ENCODE measurements around the gene SNX20.

The SNX20 gene

DNA sequence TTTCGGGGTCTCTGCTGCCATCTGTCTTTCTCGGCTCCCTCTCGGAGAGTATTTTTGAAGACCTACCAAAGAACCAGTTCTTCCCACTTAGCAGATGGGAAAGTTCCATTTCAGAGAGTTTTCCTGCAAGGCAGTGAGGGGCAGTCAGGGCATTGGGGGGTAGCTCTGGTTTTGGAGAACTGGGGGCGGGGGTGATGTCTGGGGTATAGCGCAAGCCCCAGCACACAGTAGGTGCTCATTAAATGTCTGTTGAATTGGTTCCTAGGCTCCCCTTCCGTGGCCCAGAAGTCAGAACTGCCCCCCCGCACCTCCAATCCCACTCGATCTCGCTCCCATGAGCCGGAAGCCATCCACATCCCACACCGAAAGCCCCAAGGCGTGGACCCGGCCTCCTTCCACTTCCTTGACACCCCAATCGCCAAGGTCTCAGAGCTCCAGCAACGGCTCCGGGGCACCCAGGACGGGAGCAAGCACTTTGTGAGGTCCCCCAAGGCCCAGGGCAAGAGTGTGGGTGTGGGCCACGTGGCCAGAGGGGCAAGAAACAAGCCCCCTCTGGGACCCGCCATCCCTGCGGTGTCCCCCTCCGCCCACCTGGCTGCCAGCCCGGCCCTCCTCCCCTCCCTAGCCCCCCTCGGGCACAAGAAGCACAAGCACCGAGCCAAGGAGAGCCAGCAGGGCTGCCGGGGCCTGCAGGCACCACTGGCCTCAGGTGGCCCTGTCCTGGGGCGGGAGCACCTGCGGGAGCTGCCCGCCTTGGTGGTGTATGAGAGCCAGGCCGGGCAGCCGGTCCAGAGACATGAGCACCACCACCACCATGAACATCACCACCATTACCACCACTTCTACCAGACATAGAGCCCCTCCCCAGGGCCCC lies 47.9 kb downstream of the SNX20 start:
- no peak for DNase-seq (ENCODE audit: insufficient read length, low spot score)
- TF ChIP-seq, protein P1, sequence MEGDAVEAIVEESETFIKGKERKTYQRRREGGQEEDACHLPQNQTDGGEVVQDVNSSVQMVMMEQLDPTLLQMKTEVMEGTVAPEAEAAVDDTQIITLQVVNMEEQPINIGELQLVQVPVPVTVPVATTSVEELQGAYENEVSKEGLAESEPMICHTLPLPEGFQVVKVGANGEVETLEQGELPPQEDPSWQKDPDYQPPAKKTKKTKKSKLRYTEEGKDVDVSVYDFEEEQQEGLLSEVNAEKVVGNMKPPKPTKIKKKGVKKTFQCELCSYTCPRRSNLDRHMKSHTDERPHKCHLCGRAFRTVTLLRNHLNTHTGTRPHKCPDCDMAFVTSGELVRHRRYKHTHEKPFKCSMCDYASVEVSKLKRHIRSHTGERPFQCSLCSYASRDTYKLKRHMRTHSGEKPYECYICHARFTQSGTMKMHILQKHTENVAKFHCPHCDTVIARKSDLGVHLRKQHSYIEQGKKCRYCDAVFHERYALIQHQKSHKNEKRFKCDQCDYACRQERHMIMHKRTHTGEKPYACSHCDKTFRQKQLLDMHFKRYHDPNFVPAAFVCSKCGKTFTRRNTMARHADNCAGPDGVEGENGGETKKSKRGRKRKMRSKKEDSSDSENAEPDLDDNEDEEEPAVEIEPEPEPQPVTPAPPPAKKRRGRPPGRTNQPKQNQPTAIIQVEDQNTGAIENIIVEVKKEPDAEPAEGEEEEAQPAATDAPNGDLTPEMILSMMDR (IDR thresholded peaks at IDR 0.05; ENCODE audit: insufficient read depth, missing control alignments) = no peak
- FAIRE-seq = no peak

DNA sequence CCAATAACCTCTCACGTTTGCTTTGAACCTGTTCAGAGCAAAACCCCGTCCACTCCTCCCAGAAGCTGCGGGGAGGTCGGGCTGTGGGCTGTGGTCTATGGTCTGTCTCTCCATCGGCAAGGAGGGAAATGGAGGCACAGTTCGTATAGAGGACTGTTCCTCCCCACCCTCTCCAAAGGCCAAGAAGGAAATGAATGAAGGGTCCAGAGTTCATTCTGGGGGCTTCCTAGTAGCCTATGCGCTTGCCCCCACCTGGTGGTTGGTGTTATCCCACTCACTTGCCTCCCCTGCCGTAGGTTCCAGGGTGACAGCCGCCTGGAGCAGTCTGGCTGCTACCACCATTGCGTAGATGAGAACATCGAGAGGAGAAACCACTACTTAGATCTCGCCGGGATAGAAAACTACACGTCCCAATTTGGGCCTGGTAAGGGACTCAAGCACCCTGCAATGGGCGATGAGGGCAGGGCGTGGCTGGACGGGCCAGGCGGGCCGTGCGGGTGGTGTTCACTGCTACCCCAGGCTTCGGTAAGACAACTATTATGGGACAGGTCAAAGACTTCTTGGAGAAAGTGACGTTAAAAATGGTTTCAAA lies 49.0 kb downstream of the SNX20 start:
- no peak for FAIRE-seq
- TF ChIP-seq, protein P1 (IDR thresholded peaks at IDR 0.05; ENCODE audit: insufficient read depth, missing control alignments) = no peak
- no peak for DNase-seq (ENCODE audit: insufficient read length, low spot score)

DNA sequence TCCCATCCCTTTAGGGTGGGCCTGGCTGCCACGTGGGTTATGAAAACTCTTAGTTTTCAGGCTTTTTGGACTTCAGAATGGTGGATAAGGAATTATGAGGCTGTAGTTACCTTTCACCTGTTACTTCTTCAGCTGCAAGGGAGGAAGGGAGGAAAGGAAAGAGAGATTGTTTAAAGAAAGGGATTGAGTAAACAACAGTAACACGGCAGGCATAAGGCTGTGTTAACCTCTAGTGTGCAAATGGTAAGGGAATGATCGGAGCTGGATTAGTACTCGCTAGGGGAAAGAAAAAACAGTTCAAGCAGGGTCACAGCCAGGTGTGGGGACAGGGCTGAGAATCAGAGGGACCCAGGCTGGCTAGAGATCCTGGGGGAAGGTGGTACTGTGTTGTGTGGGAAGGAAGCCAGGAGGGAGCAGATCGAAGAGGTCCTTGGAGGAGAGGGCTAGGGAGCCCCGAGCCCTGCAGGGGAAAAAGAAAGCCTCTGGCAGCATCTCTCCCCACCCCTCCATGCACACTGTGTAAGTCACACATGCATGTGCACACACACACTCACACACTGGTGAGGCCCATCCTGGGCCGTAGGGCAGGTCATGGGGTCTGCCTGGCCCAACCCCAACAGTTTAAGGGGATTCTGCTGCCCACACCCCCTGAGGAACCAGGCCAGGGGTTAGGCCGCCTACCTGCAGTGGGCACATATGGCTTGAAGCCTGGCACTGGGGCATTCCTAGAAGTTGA lies 49.7 kb downstream of the SNX20 start:
- TF ChIP-seq, protein P1 (IDR thresholded peaks at IDR 0.05; ENCODE audit: insufficient read depth, missing control alignments) = no peak

DNA sequence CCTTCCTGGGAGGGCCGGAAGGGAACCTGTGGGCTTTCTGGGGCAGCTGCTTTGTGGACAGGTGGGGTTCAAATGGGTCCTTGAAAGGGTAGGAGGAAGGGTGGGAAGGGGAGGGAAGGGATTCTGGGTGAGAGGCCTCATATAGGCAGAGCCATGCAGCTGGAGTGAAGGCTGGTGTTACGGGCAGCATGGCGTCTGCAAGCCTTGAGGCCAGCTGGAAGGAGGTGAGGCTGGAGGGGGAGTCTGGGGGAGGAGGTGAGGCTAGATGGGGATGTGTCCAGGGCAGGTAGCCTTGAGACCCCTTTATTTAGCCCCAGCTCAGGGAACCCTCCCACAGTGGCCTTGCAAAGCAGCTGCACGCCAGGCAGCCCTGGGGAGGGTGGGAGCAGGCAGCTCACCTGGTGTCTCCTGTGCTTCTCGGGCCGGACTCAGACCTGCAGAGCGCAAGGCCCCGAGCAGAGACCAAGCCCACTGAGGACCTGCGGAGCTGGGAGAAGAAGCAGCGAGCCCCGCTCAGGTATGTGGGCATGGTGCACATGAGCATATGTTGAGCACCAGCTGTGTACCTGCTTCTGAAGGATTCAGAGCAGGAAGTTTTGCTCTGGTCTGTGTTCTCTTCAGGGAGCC lies 50.6 kb downstream of the SNX20 start:
- no peak for FAIRE-seq
- DNase-seq (ENCODE audit: insufficient read length, low spot score) = no peak
- TF ChIP-seq, protein P1 (IDR thresholded peaks at IDR 0.05; ENCODE audit: insufficient read depth, missing control alignments) = no peak

More for the DNA sequence above, 49.7 kb downstream of the SNX20 start:
- DNase-seq (ENCODE audit: insufficient read length, low spot score) = no peak
- no peak for FAIRE-seq

DNA sequence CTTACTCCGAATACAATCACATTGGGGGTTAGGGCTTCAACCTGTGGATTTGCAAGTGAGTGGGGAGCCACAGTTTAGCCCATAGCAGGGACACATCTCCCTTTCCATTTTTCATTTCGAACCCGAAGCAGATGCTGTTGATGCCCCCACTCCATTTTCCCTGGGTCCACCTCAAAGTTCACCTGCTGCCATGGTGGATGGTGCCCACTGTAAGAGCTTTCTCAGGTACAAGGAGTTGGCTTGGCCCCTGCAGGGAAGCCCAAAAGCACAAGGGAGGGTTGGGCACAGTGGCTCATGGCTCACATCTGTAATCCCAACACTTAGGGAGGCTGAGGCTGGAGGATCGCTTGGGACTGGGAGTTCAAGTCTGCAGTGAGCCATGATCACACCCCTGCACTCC lies 51.8 kb downstream of the SNX20 start:
- FAIRE-seq (no peak), DNase-seq (ENCODE audit: insufficient read length, low spot score) (no peak)
- TF ChIP-seq, protein P1 (IDR thresholded peaks at IDR 0.05; ENCODE audit: insufficient read depth, missing control alignments) = no peak

DNA sequence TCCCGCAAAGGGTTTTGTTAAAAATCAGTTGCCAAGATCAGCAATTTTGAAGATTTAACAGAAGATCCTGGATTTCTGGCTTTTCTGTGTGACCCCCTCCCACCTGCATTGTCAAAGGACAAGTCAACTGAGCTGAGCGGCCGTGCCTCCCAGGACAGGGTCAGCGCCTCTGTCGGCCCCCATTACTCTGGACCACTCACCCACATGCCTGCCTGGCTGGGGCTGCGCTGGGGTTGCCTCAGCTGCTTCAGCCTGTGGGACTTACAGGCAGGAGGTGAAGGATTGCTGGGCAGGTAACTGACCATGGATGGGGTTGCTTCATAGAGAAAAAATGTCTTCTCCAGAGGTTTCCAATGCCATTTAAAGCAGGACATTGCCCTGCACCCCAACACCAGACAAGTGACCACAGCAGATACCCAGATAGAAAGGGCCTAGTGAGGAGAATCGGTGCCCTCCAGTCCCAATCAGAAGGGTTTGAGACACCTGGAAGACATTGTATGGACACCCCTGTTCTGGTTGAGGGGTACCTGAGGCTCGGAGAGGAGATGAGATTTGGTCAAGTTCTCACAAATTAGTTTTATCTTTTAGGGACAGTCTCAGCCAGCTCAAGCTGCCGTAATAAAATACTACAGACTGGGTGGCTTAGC lies 52.8 kb downstream of the SNX20 start:
- DNase-seq (ENCODE audit: insufficient read length, low spot score) = no peak
- FAIRE-seq = no peak
- TF ChIP-seq, protein P1 (IDR thresholded peaks at IDR 0.05; ENCODE audit: insufficient read depth, missing control alignments) = no peak
